Glomerular visceral epithelial cell (primary cell): Measurements from ENCODE around the gene RFX6.

ENCODE experiments used
- DNase-seq: peaks from one replicate; pipeline ENCODE4 v3.0.0-alpha.2; 2016; ENCODE audit errors: extremely low spot score

The RFX6 gene

GRCh38 chr6:116895935-116896334 is 18.9 kb downstream of the RFX6 start:
- DNase-seq: no peak

- no peak for DNase-seq
Observed at GRCh38 chr6:116902634-116903033, 25.6 kb downstream of the RFX6 start.

DNA sequence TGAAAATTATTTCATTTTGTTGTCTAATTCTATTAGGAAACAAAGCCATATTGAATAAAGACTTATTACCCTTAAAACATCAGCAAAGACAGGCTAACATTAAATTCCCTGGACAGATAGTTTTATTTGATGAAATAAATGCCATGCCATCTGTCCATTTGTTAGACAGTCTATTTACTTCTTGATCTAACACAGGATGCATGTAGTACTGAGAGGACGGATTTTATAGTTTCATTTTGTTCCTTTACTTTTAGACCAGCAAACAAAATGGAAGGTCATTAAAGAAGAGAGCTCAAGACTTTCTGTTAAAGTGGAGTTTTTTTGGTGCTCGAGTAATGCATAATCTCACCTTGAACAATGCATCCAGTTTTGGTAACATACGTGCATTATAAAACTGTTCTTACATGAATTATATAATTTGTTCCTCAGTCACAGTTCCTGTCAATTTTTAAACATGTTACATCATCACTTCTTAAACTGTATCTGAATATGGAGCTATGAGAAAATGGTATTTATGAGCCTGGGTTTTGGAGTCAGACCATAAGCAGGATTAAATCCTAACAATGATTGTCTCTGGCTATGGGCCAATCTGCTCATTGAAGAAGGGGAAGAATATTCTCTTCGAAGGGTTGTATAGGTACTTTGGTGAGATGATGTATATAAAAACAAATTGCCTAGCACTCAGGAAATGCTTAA is 46.0 kb downstream of the RFX6 start:
- no peak for DNase-seq

GRCh38 chr6:116924245-116924644 is 47.2 kb downstream of the RFX6 start:
- DNase-seq: no peak

DNA sequence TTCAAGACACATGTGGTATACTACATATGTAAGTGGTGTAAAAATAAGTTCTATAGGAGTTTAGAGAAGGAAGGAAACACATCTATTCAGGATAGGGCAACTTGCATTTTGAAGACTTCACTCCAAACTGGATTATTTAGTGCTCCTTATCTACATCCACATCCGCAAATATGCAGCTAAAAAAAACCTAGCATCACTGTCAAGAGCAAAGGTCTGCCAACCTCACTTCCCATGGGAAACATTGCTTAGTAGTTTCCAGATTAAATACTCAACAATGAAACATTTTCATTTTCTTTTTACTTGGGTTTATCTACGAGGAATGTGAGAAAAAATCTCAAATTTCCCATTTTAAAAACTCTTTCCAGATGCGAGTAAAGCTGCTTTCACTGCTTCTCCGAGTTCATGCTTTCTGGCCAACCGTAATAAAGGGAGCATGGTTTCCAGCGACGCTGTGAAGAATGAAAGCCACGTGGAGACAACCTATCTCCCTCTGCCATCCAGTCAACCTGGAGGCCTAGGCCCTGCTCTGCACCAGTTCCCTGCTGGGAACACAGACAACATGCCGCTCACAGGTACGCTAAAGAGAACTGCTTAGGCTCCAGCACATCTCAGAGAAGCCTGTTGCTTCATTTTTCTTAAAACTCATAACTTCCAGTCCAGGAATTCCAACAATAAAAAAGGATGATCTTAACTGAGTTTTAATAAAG is 48.2 kb downstream of the RFX6 start:
- DNase-seq: no peak

DNA sequence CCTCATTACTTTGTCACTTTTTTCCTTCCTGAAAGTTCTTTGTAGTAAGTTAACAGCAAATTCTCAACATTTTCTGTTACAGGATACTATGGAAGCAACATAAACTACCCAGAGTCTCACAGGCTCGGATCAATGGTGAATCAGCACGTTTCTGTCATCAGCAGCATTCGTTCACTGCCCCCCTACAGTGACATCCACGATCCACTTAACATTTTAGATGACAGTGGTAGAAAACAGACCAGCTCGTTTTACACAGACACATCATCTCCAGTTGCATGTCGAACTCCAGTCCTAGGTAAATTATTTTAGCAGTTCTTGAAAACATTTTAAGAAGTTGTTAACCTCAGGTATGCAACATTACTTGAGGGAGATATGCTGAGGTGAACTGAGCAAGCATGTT is 51.6 kb downstream of the RFX6 start:
- no peak for DNase-seq

DNA sequence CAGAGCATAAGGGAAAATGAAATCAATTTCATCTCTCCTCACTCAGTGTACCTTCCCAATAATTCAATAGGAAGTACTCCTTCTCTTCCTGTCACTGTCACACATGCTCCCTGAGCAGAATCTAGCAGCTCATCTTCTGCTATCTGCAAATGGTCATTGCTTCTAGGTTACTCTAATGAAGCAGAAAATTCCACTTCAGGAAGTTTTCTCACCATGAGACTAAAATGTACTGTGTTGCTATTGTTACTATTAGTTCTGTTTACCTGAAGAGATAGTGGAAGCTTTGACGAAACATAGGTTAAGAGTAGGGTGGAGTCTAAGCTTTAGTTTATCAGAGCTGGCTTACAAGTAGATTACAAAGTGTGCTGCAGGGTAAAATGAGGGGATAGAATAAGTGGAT is 52.8 kb downstream of the RFX6 start:
- DNase-seq: no peak

DNA sequence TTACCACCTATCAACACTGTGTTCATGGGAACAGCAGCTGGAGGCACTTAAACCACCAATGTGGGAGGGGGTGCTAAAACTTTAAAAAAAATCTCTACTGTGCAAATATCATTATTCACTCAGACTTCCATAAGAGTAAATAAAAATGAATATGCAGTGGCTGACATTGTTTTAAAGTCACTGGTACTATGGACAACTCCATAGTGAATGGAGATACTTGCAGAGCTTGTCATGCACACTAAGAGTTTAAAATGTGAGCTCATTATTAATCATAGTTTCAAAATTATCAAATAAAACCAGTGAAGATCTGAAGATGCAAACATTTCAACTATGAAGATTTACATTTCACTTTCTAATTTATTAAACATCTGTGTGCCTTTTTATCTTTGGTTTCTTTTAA is 54.4 kb downstream of the RFX6 start:
- no peak for DNase-seq

GRCh38 chr6:116932496-116932895 is 55.5 kb downstream of the RFX6 start:
- no peak for DNase-seq

GRCh38 chr6:116933485-116933884 is 56.4 kb downstream of the RFX6 start:
- no peak for DNase-seq

DNA sequence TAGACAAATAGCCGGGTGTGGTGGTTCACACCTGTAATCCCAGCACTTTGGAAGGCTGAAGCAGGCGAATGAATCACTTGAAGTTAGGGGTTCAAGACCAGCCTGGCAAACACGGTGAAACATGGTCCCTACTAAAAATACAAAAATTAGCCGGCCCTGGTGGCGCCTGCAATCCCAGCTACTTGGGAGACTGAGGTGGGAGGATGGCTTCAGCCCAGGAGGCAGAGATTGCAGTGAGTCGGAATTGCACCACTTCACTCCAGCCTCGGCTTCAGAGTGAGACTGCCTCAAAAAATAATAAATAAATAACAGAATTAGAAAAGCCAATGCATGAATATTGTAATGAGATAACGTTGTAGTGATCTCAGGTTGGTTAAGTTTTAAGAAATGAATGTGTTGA is 61.3 kb downstream of the RFX6 start:
- no peak for DNase-seq

GRCh38 chr6:116941727-116942126 is 64.7 kb downstream of the RFX6 start:
- DNase-seq: no peak

GRCh38 chr6:116945809-116946208 is 68.8 kb downstream of the RFX6 start:
- DNase-seq: peak; percentile 61

DNA sequence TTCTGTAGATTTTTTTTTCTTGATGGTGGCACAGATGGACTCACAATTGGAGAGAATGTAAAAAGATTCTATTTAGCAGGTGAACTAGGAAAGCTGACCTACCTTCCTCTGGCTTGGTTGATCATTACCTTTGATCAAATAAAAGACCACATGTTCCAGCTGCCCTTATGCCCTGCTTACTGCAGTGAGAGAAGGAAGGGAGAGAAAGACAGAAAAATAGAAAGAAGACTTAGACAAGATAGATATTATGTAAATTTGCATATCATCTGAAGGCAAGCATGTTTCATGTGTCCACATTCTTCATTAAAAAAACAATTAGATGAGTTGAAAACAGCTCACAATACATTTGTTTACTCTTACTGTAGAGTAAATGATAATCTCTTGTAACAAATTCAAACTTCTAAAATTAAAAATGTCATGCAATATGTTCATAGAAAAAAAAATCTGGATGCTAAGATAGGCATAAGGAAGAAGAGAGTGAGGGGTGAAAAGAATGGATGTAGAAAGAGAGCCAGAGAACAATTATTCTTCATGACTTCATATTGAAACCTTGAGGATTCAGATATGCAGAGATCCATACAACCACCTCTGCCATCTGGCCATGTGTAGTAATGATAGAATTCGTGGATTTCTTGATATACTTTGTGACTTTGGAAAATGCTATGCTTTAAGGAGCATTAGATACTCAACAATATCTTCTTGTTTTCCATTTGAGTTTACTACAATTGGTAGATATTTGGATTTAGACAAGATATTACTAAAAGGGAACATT is 71.7 kb downstream of the RFX6 start:
- no peak for DNase-seq

- DNase-seq: no peak
Observed at GRCh38 chr6:116949964-116950363, 72.9 kb downstream of the RFX6 start.

GRCh38 chr6:116954335-116954734 is 77.3 kb downstream of the RFX6 start:
- no peak for DNase-seq

DNA sequence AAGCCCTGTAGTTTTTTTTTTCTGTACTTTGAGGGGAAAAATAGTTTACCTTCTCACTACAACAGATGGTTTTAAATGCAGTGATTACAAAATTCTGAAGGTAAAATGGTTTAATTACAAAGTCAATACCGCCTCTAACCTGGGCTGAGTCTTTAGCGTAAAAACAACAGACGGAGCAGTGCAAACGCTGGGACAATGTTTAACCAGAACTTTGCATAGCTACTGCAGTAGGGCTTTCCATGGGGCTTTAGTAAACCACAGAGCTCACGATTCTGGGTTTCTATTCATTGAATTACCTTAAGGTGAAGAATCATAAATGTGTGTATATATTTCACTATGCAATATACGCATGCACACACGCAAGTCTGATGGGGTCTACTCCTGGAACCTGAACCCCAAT is 77.9 kb downstream of the RFX6 start:
- peak; percentile 15 for DNase-seq

GRCh38 chr6:116955773-116956172 is 78.7 kb downstream of the RFX6 start:
- DNase-seq: no peak

DNA sequence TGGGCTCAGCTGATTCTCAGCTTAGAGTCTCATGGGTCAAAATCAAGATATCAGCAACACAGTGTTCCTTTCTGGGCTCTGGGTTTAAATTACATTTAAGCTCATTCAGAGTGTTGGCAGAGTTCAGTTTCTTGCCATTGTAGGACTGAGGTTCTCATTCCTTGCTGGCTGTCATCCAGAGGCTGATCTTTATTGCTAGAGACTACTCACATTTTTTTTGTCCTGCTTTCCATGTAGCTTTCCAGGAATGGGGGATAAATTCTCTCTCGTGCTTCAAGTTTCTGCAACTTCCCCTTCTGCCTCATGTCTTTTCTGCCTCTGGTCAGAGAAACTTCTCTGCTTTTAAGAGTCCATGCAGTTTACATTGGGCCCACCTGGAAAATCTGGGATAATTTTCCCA is 86.9 kb downstream of the RFX6 start:
- no peak for DNase-seq

GRCh38 chr6:116966675-116967576 is 89.9 kb downstream of the RFX6 start:
- DNase-seq: no peak

- DNase-seq: peak; percentile 54
Observed at GRCh38 chr6:116969211-116969863, 92.3 kb downstream of the RFX6 start.
